HG03460 (cell line): ENCODE results near the gene WDR91.

Experiments used
- ATAC-seq: cut with Tn5 transposase; IDR thresholded peaks from one replicate; pipeline ENCODE4 v1.9.1; 2021; ENCODE audit not compliant: unreplicated experiment

WDR91 gene

DNA sequence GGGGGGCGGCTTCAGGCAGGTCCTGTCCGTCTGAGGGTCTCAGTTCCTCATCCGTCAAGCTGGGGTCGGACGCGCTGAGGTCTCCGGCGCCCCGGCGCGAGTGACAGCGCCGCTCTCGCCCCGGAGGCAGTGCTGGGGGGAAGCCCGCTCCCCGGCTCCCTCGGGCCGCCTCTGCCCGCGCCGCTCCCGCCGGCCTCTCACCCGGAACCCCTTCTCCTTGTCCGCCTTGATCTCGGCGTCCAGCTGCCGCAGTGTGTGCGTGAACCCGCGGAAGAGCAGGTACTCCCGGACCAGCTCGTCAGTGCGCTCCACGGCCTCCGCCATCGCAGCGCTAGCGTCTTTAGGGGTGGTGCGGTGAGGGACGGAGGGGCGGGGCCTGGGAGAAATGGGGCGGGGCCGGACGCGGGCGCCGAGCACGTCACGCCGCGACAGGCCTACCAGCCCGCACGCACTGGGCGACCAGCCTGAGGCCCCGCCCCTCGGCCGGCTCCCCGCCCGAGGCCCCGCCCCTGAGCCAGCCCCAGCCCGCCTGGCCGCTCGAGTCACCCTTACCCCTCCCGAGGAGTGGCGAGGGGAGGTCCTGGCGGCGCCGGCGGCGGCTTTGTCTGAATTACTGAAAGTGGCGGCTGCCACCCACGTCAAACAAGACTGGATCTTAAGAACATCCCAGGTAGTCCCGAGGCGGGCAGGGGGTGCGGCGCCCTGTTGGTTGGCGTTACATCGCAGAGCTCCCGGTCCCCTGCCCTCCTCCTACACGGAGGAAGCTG is at the start of gene WDR91:
TSS of gene WDR91 (minus strand) at position 348 of the 767 bp plus-strand sequence. CDS start at position 324, 24 bp downstream.
- peak; percentile 74 for ATAC-seq

DNA sequence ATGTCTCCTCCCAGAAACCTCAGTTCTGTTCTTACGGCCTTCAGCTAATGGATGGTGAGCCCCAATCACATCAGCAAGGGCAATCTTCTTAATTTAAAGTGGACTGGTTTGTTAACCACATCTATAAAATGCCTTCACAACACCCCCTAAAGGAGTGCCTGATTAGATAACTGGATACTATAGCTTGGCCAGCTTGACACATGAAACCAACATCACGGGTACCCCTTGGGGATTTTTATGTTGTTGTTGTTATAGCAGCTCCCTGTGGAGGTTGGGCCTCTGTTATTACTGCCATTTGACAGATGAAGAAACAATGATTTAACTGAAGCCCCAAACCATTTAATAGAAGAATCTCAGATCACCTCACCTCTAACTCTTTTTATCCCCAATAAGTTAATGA is 49.1 kb upstream of the WDR91 start:
- ATAC-seq = no peak

DNA sequence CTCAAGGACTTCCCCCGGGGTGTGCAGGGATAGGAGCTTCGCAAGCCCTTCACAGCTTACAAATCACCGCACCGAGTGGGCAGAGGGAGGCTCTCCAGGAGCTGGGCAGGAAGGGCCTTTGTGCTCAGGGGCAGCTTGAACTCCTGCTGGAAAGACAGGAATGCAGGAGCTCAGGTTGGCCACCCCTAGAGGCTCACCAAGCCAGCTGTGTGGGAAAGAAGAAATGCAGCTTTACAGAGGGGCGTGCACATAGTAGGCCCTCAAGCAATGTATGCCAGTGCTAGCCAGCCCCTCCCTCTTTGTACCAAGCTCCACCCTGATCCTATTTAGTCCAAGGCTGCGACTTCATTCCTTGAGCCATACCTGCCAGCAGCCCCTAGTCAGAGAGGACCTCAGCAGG is 48.4 kb upstream of the WDR91 start:
- ATAC-seq = no peak

DNA sequence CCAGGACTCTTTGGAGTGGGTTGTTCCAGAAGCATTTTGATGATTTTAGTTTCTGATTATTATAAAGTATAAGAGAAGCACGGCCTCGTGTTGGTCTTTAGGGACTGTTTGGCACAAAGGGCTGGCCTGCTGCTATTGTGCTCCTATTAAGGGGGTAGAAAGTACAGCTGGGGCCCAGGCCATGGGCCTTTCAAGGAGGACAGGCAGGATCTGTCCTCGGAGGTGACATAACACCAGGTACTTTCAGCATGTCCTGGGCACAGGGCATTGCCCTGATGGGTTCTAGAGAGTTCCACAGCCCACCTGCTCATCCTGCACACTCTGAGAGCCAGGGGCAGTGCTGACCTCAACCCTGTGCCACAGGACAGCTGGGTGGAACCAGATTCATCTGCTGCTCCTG is 47.3 kb upstream of the WDR91 start:
- no peak for ATAC-seq

DNA sequence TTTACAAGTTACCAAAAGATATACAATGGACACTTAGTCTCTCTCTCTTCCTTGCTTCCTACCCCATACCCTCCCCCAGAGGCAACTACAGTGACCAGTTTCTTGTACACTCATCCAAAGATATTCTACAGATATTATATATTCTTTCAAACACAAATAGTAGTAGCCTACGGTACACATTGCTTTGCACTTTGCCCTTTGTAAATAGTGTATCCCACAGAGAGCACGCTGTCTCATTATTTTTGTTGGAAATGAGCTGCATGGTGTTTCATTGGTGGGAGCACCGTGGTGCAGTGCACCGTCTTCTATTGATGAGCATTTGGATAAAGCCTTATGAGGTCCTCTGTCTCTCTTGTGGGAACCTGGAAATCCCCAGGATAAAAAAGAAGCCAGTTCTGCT is 46.5 kb upstream of the WDR91 start:
- no peak for ATAC-seq

DNA sequence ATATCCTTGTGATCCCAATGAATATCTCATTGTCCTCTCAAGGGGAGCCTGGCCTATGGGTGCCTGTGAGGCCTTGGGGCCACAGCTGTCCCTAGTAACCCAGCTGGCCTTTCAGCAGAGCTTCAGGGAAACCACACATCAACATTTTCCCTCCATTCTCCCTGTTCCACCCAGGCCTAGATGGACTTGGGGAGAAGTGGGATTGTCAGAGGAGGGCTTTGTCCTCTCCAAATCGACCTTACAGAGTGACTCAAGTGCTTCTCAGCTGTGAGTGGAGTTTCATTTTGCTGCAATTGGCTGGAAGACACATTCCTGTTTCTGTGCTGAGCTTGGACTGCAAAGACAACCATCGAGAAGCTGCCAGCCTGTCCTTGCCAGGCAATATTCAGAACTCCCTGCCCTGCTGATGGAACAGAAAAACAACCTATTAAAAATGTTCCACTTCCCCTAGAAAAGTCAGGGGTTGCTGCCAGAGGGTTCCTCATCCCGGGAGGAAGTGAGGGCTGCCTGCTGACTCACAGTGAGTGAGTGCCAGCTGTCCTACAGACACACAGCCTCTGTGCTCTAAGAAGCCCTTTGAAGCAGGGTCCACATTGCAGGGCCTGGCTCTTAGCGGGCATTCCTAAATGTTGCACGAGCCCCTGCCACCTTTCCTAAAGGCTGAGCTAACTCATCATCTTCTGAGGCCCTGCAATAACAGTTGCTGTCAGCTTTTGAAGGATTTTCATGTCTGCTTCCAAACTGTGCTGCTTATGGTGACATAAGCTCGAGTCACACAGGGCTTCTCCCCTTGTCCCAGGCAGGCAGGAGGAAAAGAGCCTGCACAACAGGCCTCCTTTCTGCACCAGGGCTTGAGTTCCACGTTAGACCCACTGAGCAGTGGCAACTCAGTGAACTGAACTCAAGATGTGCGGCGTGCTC is 42.8 kb upstream of the WDR91 start:
- peak; percentile 47 for ATAC-seq

DNA sequence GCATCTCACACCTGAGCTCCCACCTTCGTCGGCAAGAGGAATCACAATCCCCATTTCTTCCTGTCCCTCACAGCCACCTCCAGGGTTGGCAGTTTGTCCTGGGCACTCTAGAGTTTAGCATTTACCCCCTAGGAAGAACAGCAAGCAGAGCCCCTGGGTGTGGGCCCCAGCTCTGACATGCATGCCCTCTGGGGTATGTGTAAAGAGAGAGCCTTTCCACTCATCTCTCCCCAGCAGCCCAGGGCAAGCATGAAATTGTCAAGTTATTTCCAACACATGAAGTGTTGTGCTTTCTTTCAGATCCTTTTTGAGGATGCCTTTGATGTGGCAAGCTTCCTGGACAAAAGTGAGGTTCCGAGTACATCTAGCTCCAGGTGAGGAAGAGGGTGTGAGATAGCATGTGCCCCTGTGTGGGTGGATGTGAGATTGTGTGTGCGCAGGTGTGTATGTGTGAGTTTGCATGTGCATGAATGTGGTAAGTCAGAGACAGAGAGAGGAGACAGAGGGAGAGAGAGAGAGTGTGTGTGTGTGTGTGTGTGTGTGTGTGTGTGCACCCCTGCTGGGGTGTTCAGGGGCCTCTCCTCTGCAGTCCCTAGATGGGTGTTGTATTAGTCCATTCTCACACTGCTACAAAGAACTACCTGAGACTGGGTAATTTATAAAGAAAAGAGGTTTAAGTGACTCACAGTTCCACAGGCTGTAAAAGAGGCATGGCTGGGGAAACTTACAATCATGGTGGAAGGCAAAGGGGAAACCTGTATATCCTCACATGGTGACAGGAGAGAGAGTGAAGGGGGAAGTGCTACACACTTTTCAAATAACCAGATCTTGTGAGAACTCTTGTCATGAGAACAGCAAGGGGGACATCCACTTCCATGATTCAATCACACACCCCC is 40.4 kb upstream of the WDR91 start:
- ATAC-seq = no peak

DNA sequence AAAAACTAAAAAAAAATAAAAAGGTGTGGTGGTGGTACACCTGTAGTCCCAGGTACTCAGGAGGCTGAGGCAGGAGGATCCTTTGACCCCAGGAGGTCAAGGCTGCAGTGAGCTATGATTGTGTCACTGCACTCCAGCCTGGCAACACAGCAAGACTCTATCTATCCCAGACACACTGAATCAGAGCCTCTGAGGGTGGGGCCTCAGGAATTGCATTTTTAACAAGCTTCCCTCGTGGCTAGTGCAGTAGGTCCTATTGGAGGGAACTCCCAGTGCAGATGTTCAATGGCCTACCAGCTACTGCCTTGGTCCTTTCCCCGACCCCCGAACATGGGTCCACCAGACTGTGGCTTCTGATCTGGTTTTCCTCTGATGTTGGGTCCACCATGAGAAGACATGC is 37.2 kb upstream of the WDR91 start:
- no peak for ATAC-seq

DNA sequence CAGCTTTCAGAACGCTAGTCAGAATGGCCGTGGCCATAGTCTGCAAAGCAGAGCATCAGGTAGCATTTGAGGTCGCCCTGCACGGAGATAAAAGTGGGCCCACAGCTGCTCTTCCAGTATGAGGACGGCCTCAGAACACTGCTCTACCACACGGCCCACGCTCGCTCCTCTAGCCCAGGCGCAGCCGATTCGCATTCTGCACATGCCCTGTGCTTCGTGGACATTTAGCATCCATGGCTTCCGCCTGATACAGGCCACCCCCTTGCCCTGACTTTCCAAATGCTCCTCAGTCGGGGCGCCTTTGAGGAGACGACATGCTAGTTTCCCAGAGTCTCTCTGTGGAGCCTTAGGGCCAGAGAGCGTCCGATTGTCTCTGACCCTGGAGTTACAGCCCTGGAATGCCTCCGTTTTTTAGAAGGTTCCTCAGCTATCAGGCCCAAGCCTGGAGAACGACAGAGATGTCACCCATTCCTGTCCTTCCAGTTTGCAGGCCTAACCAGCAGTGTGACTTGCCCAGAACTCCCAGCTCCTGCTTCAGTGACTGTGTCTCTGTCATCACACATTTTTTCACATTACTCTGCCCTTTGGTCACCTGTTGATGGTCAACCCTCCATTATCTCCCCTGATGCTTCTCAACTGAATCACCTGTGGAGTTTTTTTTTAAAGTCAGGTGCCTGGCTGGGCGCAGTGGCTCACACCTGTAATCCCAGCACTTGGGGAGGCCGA is 36.6 kb upstream of the WDR91 start:
- ATAC-seq = no peak

DNA sequence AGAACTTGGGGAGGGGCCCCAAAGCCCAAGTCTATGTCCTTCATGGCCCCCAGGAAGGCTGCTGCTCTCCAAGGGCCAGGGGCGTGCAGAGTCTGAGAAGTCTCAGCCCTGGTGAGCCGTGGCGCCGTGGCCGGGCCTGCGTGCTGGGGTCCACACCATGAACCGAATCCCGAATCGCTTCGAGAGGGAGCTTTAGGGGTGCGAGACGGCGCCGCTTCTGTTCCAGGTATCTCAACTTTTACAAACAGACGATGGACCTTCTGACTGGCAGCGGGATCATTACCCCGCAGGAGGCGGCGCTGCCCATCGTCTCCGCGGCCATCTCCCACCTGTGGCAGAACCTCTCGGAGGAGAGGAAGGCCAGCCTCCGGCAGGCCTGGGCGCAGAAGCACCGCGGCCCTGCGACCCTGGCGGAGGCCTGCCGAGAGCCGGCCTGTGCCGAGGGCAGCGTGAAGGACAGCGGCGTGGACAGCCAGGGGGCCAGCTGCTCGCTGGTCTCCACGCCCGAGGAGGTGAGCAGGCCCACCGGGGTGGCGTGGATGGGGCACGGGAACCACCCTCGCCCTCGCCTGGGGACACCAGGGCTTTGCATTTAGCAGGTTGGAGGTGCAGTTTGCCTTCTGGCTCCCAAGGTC is 35.0 kb upstream of the WDR91 start:
- ATAC-seq = no peak

DNA sequence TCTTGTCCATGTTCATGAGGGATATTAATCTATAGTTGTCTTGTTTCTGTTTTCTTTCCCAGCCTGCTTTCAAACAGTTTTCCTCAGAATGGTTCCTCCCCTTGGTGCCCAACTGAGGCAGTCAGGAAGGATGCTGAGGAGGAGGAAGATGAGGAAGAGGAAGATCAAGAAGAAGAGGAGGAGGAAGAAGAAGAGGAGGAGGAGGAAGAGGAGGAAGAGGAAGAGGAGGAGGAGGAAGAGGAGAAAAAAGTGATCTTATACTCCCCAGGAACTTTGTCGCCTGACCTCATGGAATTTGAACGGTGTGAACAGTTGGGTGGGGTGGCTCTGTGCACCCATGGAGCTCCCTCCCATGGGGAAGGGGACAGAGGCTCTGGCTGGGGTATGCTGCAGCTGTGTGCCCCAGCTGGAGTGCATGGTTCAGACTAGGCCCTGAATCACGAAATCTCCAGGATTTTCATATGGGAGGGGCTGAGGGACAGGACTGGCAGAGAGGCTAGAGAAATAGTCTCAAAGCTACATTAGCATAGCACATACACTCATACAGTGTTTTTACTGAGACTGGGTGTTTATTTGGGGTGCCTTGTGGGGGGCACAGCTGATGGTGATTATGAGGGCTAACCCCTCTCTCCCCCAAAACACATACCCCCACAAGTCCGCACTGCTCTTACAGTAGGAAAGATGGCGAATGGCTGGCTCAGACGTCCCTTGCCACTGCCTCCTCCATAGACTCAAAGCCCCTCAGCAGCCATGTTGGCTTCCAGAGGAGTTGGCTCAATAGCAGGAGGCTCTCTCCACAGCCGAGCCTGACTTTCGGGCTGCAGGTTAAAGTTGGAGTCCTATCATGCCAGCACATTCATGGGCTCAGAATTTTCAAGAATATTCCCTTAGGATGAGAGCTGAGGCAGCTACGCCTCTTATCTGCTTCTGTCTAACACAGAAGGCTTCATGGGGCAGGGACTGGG is 34.2 kb upstream of the WDR91 start:
- no peak for ATAC-seq

DNA sequence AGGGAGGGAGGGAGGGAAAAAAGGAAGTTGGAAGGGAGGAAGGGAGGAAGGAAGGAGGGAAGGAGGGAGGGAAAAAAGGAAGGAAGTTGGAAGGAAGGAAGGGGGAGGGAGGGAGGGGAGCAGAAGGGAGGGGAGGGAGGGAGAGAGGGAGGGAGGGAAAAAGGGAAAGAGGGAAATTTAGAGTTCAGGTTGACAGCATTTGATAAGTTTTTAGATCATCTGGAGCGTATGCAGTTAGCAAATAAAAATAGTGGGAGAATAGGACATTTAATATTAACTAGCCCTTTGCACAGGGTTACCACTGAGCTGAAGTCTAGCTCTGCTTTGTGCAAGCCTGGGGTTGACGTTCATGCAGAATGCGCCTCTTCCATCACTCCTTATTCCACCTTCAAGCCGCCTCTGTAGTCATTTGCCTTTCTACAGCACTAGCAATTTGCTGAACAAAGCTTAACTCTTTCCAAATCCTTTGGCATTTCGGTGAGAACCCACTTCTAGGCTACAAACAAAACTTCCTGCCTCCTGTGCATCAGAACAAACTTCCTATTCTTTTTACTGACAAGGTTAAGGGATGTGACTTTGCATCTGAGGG is 30.9 kb upstream of the WDR91 start:
- no peak for ATAC-seq

DNA sequence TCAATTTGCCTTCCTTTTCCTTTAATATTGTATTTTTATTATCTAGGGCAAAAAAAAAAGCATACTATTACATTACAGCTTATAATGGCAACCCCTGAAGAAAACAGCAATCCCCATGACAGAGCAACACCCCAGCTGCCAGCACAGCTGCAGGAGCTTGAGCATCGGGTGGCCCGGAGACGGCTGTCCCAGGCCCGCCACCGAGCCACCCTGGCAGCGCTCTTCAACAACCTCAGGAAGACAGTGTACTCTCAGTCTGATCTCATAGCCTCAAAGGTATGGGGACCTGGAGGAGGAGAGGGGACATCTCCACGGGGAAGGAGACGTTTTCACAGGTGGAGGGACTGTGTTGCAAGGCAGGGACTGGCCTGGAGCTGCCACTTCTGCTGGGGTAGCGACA is 29.1 kb upstream of the WDR91 start:
- ATAC-seq = no peak

DNA sequence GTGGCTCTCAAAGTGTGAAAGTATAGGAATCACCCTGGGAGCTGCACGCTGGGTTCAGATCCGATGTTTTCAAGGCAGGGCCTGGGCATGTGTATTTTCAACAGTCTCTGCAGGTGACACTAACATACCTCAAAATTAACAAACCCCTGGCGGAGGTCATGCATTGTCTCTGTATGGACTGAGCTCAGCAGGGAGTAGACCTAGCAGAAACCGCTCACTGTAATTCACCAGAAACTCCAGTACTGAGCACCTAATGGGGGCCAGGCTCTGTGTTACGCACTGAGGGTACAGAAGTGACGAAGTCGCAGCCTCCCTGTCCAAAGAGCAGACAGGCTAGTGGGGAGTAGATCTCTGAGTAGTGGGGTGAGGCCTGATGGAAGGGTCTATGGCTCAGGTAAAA is 27.9 kb upstream of the WDR91 start:
- no peak for ATAC-seq

DNA sequence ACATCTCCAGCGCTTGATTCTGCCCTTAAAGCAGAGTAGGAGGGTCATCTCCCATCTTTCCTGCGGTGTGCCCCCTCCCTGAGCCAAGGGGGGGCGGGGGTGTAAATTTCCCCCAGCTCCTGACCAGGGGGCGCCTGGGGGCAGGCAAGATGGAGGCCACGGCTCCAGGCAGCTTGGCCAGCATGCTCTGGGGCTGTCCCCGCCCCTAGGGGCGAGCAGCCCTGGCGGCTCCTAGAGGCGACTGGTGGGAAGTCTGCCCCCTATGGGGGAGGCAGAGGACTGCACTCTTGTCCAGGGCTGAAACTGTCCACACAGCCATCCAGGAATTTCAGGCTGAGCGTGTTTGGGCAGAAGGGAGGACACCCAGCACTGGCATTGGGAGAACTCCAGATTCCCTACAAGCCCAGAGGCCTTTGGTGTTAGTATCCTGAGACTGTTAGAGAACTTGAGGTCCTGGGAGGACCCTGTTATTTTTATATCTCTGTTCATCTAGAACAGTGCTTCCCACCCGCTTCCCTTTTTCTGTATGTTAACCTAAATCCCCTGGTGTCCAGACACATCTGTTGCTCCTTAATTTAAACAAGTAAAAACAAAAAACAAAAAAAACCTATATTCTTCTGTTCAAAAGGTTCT is 26.9 kb upstream of the WDR91 start:
- ATAC-seq = no peak

DNA sequence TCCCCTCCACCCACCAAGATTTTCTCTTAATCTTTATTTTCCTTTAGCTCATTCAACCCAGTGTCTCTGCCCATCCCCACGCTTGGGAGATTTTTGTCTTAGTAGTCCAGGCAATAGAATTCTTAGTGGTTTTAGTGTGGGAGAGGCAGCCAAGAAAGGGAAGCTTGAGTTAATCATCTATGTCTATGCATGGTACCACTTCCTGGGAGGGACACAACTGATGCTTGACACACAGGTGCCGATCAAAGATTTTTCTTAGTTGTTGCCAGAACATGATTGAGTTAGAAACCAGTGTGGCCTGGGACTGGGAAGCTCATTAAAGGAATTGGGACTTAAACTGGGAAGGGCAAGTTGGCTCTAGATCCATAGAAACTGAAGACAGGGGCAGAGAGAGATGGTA is 25.4 kb upstream of the WDR91 start:
- ATAC-seq = peak; percentile 89

DNA sequence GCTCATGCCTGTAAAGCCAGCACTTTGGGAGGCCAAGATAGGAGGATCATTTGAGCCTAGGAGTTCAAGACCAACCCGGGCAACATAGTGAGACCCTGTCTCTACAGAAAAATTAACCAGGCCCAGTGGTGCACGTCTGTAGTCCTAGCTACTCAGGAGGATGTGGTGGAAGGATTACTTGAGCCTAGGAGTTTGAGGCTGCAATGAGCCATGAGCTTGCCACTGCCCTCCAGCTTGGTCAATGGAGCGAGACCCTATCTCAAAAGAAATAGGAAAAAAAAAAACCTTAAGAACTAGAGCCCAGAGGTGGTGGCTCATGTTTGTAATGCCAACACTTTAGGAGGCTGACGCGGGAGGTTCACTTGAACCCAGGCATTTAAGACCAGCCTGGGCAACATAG is 24.5 kb upstream of the WDR91 start:
- no peak for ATAC-seq

DNA sequence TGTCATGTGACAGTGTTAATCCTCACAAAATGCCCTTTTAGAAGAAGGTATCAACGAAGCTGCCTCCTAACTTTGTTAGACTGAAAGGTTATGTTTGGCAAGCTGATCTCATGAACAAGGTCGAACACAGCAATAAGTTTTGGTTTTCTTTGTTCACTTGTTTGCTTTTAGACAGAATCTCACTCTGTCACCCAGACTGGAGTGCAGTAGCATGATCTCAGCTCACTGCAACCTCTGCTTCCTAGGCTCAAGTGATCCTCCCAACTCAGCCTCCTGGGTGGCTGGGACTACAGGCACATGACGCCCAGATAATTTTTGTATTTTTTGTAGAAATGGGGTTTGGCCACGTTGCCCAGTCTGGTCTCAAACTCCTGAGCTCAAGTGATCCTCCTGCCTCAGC is 23.4 kb upstream of the WDR91 start:
- ATAC-seq = no peak
